Upper lobe of left lung (tissue), 4 donors: ENCODE results near the gene TMEM269.

Experiments
- CTCF ChIP-seq, 6 experiments: fragments of 450-650 bp in 4 of 6; fragments of 200-600 bp in 2 of 6; sonication (generic) in 2 of 6; IDR thresholded peaks; one replicate each; pipeline ENCODE4 v1.5.1; 2016 to 2019; ENCODE audit warnings: antibody characterized with exemption in 6 of 6
- POLR2A ChIP-seq, 4 donors: fragments of 450-650 bp; IDR thresholded peaks; one replicate each; pipeline ENCODE4 v1.5.1; 2016 to 2017; ENCODE audit warnings: antibody characterized with exemption in 4 of 4, mild to moderate bottlenecking in 2 of 4

GRCh38 chr1:42735056-42735455 is 49.7 kb upstream of the TMEM269 start:
- TF ChIP-seq CTCF (IDR thresholded peaks at IDR 0.05) (no peak), POLR2A (IDR thresholded peaks at IDR 0.05) (no peak)
